Psoas muscle (tissue), 8 donors: Measurements from ENCODE around the gene GATA3. TPM values are rescaled to one million over a fixed set of nuclear protein-coding genes. Genes with fewer than 3 reads are reported as not detected.

ENCODE experiments used
- ATAC-seq, 4 donors: fragments of 200-7000 bp; cut with Tn5 transposase; one replicate each; pipeline ENCODE4 v1.9.1; 2020; ENCODE audit warnings: moderate library complexity in 3 of 4, mild to moderate bottlenecking in 2 of 4
- DNase-seq, 2 donors: peaks; one replicate each; pipeline ENCODE4 v3.0.0-alpha.2; 2020
- H3K27ac ChIP-seq: fragments of 200-600 bp; one replicate; pipeline ENCODE4 v1.8.0; 2022
- H3K27me3 ChIP-seq, 3 donors: fragments of 200-600 bp in 1 of 3; one replicate each; pipeline versions ENCODE4 v1.6.1 to v1.8.0; 2013 to 2022; ENCODE audit warnings: low read length in 2 of 3, mild to moderate bottlenecking in 2 of 3, moderate library complexity in 1 of 3; ENCODE audit not compliant: insufficient read depth in 3 of 3
- H3K36me3 ChIP-seq, 2 donors: fragments of 200-600 bp in 1 of 2; one replicate each; pipeline versions ENCODE4 v1.6.1 to v1.8.0; 2013 to 2022; ENCODE audit warnings: low read depth in 1 of 2, mild to moderate bottlenecking in 1 of 2, moderate library complexity in 1 of 2; ENCODE audit not compliant: insufficient read depth in 1 of 2
- H3K4me1 ChIP-seq: fragments of 200-600 bp; one replicate; pipeline ENCODE4 v1.8.0; 2022
- H3K4me3 ChIP-seq: fragments of 200-600 bp; one replicate; pipeline ENCODE4 v1.8.0; 2022; ENCODE audit warnings: mild to moderate bottlenecking
- H3K9me3 ChIP-seq: fragments of 200-600 bp; one replicate; pipeline ENCODE4 v1.8.0; 2022
- WGBS, 3 donors: extraction: QIAGEN DNeasy Blood & Tissue Kit; methylation state at CpG; one replicate each; pipeline versions ENCODE4 v1.1.6 to v1.1.7; 2013; 5-methylcytosine and 5-hydroxymethylcytosine counted together
- intact Hi-C, 2 donors: fragments of 100-400 bp; cut with DNase I; formaldehyde crosslinking; loops; one replicate each; pipeline versions ENCODE4 v1.11.0 to v1.14.2; 2022
- polyA plus RNA-seq, 3 donors: library from polyadenylated mRNA; stranded (reverse); fragments of 200-250 nt; gene quantifications; one replicate each; pipeline ENCODE4 v1.2.3, GENCODE V29; 2013
- total RNA-seq, 4 donors: library from RNA; stranded (reverse); fragmentation: NEBNext Ultra II Directional in 2 of 4; extraction: Animal tissue kit (Norgen Biotek cat#: 25700) in 2 of 4; gene quantifications; one replicate each; pipeline versions ENCODE4 v1.2.1 to v1.2.4, GENCODE V29; 2021 to 2023
- TF ChIP-seq, protein P1 (sequence below): fragments of 200-600 bp; IDR thresholded peaks from one replicate; pipeline ENCODE4 v1.8.0; 2022; ENCODE audit warnings: antibody characterized with exemption
- donor health status: healthy with polysubstance abuse.
- donor health status: DM: no; HTN: no; CAD: no; lungs with moderate emphysema.
- donor health status: Bipolar disorder and iron deficiency.
- donor health status: healthy.
- donor health status: DM: yes; HTN: yes; CAD: no.
- donor health status: DM: no; HTN: no; CAD: no.
- donor health status: DM: no; HTN: no; CAD: no.
- donor health status: DM: yes; HTN: yes; CAD: no.

GATA3 gene
- total and polyA plus RNA-seq, 7 donors = 0.64 to 1.8 (median 0.74) TPM

DNA sequence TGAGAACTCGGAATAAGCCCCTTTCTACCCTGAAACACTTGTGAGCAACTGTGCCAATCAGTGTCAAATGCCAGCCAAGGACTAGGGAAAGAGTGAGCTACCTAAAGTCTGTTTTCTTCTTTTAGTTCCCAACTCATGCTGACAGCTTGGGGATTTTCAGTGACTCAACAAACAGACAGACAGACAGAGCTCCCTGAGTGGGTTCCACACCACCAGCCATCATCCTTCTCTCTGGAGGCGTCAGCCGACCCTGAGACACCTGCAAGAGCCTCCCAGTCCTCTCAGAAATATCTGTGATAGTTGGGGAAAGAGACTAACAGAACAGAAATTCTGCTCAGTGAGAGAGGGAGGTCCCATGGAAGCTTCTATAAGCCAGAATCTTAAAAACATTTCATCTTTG is 49.5 kb downstream of the GATA3 start:
- Histone ChIP-seq H3K27ac (no peak overlapping the region), H3K27me3 (peaks cover 0 to 6% (median 0%) of the 10 kb centered on the region in 3 donors), H3K36me3 (no peaks in the 10 kb centered on the region), H3K4me3 (no peak overlapping the region), H3K4me1 (no peaks in the 10 kb centered on the region), H3K9me3 (no peaks in the 10 kb centered on the region)
- no peak for DNase-seq
- intact Hi-C loops = no loop called here
- TF ChIP-seq, protein P1, sequence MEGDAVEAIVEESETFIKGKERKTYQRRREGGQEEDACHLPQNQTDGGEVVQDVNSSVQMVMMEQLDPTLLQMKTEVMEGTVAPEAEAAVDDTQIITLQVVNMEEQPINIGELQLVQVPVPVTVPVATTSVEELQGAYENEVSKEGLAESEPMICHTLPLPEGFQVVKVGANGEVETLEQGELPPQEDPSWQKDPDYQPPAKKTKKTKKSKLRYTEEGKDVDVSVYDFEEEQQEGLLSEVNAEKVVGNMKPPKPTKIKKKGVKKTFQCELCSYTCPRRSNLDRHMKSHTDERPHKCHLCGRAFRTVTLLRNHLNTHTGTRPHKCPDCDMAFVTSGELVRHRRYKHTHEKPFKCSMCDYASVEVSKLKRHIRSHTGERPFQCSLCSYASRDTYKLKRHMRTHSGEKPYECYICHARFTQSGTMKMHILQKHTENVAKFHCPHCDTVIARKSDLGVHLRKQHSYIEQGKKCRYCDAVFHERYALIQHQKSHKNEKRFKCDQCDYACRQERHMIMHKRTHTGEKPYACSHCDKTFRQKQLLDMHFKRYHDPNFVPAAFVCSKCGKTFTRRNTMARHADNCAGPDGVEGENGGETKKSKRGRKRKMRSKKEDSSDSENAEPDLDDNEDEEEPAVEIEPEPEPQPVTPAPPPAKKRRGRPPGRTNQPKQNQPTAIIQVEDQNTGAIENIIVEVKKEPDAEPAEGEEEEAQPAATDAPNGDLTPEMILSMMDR = no peak
- WGBS, 3 donors = 48 to 54% (median 49%) methylated on average over 3 of the region's 3 CpGs
- ATAC-seq = no peak

DNA sequence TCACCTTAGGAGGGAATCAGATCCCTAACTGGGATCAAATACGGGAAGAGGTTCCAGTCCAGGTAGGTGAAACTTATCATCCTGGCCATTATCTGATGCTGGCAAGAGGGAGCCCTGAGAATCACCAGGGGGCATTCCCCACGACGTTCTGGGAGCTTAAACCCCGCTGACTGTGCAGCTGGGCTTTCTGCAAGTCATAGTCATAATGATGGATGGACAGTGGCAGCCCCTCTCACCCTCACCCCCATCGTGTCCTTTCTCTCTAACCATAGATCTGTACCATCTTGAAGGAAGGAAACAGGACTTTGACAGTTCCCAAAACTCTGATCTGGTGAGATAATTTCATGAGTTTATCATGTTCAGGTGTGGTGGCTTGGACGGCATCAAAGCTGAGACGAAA is 50.2 kb downstream of the GATA3 start:
- intact Hi-C loops = no loop called here
- Histone ChIP-seq H3K27me3 (peaks cover 0 to 9% (median 0%) of the 10 kb centered on the region in 3 donors), H3K4me3 (no peak overlapping the region), H3K9me3 (no peaks in the 10 kb centered on the region), H3K36me3 (no peaks in the 10 kb centered on the region), H3K27ac (no peak overlapping the region), H3K4me1 (no peaks in the 10 kb centered on the region)
- DNase-seq (no peak), ATAC-seq (no peak)
- TF ChIP-seq, protein P1 = no peak
- WGBS, 3 donors = 50 to 57% (median 53%) methylated on average over 7 of the region's 7 CpGs

DNA sequence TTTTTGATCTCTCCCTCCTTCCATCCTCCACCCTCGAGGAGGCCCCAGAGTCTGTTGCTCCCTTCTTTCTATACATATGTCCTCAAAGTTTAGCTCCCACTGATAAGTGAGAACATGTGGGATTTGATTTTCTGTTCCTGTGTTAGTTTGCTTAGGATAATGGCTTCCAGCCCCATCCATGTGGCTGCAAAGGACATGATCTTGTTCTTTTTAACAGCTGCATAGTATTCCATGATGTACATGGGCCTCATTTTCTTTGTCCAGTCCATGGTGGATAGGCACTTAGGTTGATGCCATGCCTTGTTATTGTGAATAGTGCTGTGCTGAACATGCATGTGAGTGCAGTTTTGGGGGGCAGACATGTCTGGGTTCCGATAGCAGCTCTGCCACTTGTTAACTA is 51.4 kb downstream of the GATA3 start:
- Histone ChIP-seq H3K9me3 (no peaks in the 10 kb centered on the region), H3K4me1 (no peaks in the 10 kb centered on the region), H3K27ac (no peak overlapping the region), H3K27me3 (peaks cover 0 to 9% (median 0%) of the 10 kb centered on the region in 3 donors), H3K4me3 (no peak overlapping the region), H3K36me3 (no peaks in the 10 kb centered on the region)
- DNase-seq (no peak), ATAC-seq (no peak)
- intact Hi-C loops = no loop called here
- TF ChIP-seq, protein P1 = no peak
- WGBS, 3 donors = 84 to 92% (median 86%) methylated on average over 2 of the region's 2 CpGs

DNA sequence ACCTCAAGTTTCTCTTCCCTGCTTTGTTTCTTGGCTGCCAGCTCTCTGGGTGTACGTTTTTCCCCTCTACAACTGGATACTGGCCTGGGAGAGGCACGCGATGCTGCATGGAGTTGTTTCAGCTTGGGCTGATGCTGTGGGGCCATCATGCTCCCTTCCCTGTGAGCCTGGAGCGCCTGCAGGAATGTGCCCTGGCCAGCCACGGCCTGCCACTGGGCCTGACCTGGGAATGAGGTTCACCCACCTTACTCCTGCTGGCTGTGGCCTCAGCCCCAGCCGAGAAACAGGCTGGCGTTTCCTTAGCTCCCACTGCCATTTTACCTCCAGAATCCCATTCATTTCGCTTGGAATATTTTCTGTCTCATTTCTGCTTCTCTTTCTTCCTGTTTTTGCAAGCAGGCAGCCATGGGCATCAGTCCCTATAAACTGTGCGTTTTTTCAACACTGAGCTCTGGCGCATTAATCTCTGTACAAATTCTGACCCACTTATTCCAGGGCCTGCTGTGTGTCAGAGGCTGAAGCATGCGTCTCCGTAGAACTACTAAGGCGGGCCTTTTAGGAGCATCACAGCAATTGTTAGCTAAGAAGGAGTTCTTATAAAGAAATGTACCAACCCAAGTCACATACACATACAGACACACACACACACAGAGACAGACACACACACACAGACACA is 57.9 kb downstream of the GATA3 start:
- no peak overlapping the region for H3K4me3 ChIP-seq
- DNase-seq (no peak), ATAC-seq (no peak)
- 82 to 85% (median 83%) methylated on average over 13 of the region's 13 CpGs for WGBS, 3 donors
- H3K27ac ChIP-seq = no peak overlapping the region
- peaks cover 0 to 5% (median 0%) of the 10 kb centered on the region in 3 donors for H3K27me3 ChIP-seq
- intact Hi-C loops = no loop called here
- H3K9me3 ChIP-seq = no peaks in the 10 kb centered on the region
- H3K36me3 ChIP-seq = no peaks in the 10 kb centered on the region
- H3K4me1 ChIP-seq = no peaks in the 10 kb centered on the region
- TF ChIP-seq, protein P1 = no peak
